ENCODE results near the gene CD69.

GRCh38 chr12:9786726-9787717 lies 26.3 kb upstream of the CD69 start:
- TF ChIP-seq, protein P1, sequence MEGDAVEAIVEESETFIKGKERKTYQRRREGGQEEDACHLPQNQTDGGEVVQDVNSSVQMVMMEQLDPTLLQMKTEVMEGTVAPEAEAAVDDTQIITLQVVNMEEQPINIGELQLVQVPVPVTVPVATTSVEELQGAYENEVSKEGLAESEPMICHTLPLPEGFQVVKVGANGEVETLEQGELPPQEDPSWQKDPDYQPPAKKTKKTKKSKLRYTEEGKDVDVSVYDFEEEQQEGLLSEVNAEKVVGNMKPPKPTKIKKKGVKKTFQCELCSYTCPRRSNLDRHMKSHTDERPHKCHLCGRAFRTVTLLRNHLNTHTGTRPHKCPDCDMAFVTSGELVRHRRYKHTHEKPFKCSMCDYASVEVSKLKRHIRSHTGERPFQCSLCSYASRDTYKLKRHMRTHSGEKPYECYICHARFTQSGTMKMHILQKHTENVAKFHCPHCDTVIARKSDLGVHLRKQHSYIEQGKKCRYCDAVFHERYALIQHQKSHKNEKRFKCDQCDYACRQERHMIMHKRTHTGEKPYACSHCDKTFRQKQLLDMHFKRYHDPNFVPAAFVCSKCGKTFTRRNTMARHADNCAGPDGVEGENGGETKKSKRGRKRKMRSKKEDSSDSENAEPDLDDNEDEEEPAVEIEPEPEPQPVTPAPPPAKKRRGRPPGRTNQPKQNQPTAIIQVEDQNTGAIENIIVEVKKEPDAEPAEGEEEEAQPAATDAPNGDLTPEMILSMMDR (IDR thresholded peaks at IDR 0.05; ENCODE audit: insufficient read depth, low read length, poor library complexity, severe bottlenecking): no peak
- no peak for TF ChIP-seq EZH2phosphoT487 (conservative IDR thresholded peaks at IDR 0.05; ENCODE audit: low read length)

All from SU-DHL-6 (cell line).